ENCODE measurements around the gene PLCH1.

- no peak for TF ChIP-seq CTCF (IDR thresholded peaks at IDR 0.05)
- no peak for TF ChIP-seq POLR2A (IDR thresholded peaks at IDR 0.05)
- TF ChIP-seq EP300 (IDR thresholded peaks at IDR 0.05): no peak
These were observed 56.4 kb downstream of the PLCH1 start for GRCh38 chr3:155688481-155688880.

Data from ovary (tissue), 3 donors.